ENCODE data around the gene HOOK2. TPM values are rescaled to one million over a fixed set of nuclear protein-coding genes. Genes with fewer than 3 reads are reported as not detected.
A peak's percentile ranks its signal among the peaks of the same experiment; 100 is the strongest.

The HOOK2 gene
- total RNA-seq, 1 experiment from 2014 or later: 70.0 TPM

- TF ChIP-seq ZBTB21 (CRISPR knock-in tag; IDR thresholded peaks at IDR 0.05; ENCODE audit: borderline replicate concordance) (0 out of 2 replicates have a peak, but pooled peaks have one; percentile 11), FOXK1 (CRISPR knock-in tag; IDR thresholded peaks at IDR 0.05) (peak; percentile 88), MYBL2 (CRISPR knock-in tag; IDR thresholded peaks at IDR 0.05) (peak; percentile 84; the same call in 1 of the 2 replicates), USF2 (CRISPR knock-in tag; IDR thresholded peaks at IDR 0.05) (peak; percentile 99)
- TF ChIP-seq, protein P1, sequence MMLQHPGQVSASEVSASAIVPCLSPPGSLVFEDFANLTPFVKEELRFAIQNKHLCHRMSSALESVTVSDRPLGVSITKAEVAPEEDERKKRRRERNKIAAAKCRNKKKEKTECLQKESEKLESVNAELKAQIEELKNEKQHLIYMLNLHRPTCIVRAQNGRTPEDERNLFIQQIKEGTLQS (CRISPR knock-in tag; conservative IDR thresholded peaks at IDR 0.05): no peak
- TF ChIP-seq, protein P2, sequence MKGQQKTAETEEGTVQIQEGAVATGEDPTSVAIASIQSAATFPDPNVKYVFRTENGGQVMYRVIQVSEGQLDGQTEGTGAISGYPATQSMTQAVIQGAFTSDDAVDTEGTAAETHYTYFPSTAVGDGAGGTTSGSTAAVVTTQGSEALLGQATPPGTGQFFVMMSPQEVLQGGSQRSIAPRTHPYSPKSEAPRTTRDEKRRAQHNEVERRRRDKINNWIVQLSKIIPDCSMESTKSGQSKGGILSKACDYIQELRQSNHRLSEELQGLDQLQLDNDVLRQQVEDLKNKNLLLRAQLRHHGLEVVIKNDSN (CRISPR knock-in tag; IDR thresholded peaks at IDR 0.05): peak; percentile 99
Measured at GRCh38 chr19:12774588-12775555, at the start of gene HOOK2 (continued).

DNA sequence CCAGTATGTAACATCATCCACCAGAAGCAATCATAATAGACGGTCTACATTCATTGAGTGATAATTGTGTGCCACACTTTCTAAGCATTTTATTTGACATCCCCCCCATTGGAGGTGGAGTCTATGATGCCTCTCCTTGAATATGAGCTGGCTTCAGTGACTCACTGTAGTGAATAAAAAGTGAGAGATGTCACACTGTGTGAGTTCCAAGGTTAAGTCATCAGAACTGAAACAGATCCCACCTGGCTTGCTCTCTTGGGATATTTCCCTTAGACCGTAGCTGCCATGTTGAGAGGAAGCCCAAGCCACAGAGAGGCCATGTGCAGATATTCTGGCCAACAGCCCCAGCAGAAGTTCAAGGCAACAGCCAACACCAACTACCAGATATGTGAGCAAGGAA, 46.4 kb upstream of the HOOK2 start:
- H3K27me3 Mint-ChIP-seq (ENCODE audit: low read depth): peaks cover 6% of the 10 kb centered on the region; the same call in 1 of the 2 replicates
- ATAC-seq (no peak), DNase-seq (ENCODE audit: low spot score) (no peak)
- ChIA-PET POLR2A (no interaction called here), CTCF (interaction anchor here (0.5 kb wide), 1 partner anchor 148 kb away, joined by 3 read pairs; no protein-coding TSS in a partner anchor)
- peaks cover 11% of the 10 kb centered on the region for H3K4me1 Mint-ChIP-seq
- peak overlapping the region; percentile 59 for H3K27ac Mint-ChIP-seq
- H3K4me3 Mint-ChIP-seq: no peak overlapping the region
- H3K36me3 Mint-ChIP-seq: no peaks in the 10 kb centered on the region
- H3K9me3 Mint-ChIP-seq: peaks cover 4% of the 10 kb centered on the region; the same call in 1 of the 2 replicates
- TF ChIP-seq, protein P3, sequence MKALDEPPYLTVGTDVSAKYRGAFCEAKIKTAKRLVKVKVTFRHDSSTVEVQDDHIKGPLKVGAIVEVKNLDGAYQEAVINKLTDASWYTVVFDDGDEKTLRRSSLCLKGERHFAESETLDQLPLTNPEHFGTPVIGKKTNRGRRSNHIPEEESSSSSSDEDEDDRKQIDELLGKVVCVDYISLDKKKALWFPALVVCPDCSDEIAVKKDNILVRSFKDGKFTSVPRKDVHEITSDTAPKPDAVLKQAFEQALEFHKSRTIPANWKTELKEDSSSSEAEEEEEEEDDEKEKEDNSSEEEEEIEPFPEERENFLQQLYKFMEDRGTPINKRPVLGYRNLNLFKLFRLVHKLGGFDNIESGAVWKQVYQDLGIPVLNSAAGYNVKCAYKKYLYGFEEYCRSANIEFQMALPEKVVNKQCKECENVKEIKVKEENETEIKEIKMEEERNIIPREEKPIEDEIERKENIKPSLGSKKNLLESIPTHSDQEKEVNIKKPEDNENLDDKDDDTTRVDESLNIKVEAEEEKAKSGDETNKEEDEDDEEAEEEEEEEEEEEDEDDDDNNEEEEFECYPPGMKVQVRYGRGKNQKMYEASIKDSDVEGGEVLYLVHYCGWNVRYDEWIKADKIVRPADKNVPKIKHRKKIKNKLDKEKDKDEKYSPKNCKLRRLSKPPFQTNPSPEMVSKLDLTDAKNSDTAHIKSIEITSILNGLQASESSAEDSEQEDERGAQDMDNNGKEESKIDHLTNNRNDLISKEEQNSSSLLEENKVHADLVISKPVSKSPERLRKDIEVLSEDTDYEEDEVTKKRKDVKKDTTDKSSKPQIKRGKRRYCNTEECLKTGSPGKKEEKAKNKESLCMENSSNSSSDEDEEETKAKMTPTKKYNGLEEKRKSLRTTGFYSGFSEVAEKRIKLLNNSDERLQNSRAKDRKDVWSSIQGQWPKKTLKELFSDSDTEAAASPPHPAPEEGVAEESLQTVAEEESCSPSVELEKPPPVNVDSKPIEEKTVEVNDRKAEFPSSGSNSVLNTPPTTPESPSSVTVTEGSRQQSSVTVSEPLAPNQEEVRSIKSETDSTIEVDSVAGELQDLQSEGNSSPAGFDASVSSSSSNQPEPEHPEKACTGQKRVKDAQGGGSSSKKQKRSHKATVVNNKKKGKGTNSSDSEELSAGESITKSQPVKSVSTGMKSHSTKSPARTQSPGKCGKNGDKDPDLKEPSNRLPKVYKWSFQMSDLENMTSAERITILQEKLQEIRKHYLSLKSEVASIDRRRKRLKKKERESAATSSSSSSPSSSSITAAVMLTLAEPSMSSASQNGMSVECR (CRISPR knock-in tag; IDR thresholded peaks at IDR 0.05; ENCODE audit: borderline replicate concordance): no peak
- TF ChIP-seq TCF7 (CRISPR knock-in tag; IDR thresholded peaks at IDR 0.05; ENCODE audit: low read depth): no peak
- TF ChIP-seq, protein P2 (CRISPR knock-in tag; IDR thresholded peaks at IDR 0.05): no peak
- TF ChIP-seq, protein P4, sequence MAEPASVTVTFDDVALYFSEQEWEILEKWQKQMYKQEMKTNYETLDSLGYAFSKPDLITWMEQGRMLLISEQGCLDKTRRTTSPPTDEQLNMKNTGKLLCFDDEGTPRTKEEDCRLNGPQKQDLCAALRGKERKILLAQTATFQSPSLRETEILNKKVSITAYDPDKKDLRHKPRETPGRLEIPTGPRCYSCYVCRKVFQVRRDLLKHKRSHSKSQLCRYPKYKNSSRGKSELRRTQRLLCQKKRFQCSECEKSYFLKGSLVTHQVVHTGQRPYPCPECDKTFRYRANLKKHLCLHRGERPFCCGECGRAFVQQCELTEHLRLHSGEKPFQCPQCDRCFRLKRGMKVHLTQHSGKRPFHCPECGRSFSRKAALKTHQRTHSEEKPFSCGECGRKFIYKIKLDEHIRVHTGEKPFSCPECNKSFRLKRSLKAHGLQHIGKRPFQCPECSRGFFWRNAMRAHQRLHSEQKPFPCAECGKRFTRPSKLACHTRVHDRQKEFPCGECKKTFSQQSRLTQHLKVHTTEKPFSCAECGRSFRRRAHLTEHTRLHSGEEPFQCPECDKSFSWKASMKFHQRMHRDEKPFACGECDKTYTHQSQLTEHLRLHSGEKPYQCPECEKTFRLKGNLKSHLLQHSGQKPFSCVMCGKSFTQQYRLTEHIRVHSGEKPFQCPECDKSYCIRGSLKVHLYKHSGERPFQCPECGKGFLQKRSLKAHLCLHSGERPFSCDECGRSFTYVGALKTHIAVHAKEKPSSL (CRISPR knock-in tag; conservative IDR thresholded peaks at IDR 0.05): no peak
- TF ChIP-seq SMAD4 (CRISPR knock-in tag; IDR thresholded peaks at IDR 0.05): no peak
- TF ChIP-seq RORB (CRISPR knock-in tag; IDR thresholded peaks at IDR 0.05): no peak
- no peak for TF ChIP-seq ZNF317 (CRISPR knock-in tag; IDR thresholded peaks at IDR 0.05; ENCODE audit: borderline replicate concordance, low read depth)
- no peak for TF ChIP-seq ZNF219 (CRISPR knock-in tag; IDR thresholded peaks at IDR 0.05; ENCODE audit: borderline replicate concordance)
- no peak for TF ChIP-seq ETV6 (CRISPR knock-in tag; IDR thresholded peaks at IDR 0.05)
- no peak for TF ChIP-seq NR1H2 (CRISPR knock-in tag; IDR thresholded peaks at IDR 0.05)
- no peak for TF ChIP-seq SP1 (CRISPR knock-in tag; conservative IDR thresholded peaks at IDR 0.05)
- TF ChIP-seq, protein P5, sequence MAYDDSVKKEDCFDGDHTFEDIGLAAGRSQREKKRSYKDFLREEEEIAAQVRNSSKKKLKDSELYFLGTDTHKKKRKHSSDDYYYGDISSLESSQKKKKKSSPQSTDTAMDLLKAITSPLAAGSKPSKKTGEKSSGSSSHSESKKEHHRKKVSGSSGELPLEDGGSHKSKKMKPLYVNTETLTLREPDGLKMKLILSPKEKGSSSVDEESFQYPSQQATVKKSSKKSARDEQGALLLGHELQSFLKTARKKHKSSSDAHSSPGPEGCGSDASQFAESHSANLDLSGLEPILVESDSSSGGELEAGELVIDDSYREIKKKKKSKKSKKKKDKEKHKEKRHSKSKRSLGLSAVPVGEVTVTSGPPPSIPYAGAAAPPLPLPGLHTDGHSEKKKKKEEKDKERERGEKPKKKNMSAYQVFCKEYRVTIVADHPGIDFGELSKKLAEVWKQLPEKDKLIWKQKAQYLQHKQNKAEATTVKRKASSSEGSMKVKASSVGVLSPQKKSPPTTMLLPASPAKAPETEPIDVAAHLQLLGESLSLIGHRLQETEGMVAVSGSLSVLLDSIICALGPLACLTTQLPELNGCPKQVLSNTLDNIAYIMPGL (CRISPR knock-in tag; IDR thresholded peaks at IDR 0.05): no peak
- TF ChIP-seq, protein P6, sequence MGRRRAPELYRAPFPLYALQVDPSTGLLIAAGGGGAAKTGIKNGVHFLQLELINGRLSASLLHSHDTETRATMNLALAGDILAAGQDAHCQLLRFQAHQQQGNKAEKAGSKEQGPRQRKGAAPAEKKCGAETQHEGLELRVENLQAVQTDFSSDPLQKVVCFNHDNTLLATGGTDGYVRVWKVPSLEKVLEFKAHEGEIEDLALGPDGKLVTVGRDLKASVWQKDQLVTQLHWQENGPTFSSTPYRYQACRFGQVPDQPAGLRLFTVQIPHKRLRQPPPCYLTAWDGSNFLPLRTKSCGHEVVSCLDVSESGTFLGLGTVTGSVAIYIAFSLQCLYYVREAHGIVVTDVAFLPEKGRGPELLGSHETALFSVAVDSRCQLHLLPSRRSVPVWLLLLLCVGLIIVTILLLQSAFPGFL (CRISPR knock-in tag; IDR thresholded peaks at IDR 0.05; ENCODE audit: borderline replicate concordance): no peak
- TF ChIP-seq ATF6 (CRISPR knock-in tag; IDR thresholded peaks at IDR 0.05): no peak
